Osteocyte (in vitro differentiated cells): ENCODE results near the gene ZNF784. TPM values are rescaled to one million over a fixed set of nuclear protein-coding genes. Genes with fewer than 3 reads are reported as not detected.

Source experiments
- DNase-seq: peaks from one replicate; pipeline ENCODE4 v3.0.0; 2021; ENCODE audit warnings: mixed read lengths; ENCODE audit not compliant: unreplicated experiment; ENCODE audit errors: extremely low spot score
- H3K27ac Mint-ChIP-seq: one replicate; pipeline ENCODE4 v1.8.0; 2021; ENCODE audit warnings: mild to moderate bottlenecking, mixed read lengths; ENCODE audit not compliant: unreplicated experiment
- H3K27me3 Mint-ChIP-seq: one replicate; pipeline ENCODE4 v1.8.0; 2021; ENCODE audit warnings: mixed read lengths; ENCODE audit not compliant: unreplicated experiment
- H3K36me3 Mint-ChIP-seq: one replicate; pipeline ENCODE4 v1.8.0; 2021; ENCODE audit warnings: mixed read lengths; ENCODE audit not compliant: unreplicated experiment
- H3K4me1 Mint-ChIP-seq: one replicate; pipeline ENCODE4 v1.8.0; 2021; ENCODE audit warnings: mixed read lengths; ENCODE audit not compliant: unreplicated experiment
- H3K4me3 Mint-ChIP-seq: one replicate; pipeline ENCODE4 v1.8.0; 2021; ENCODE audit warnings: mild to moderate bottlenecking, moderate library complexity, mixed read lengths; ENCODE audit not compliant: unreplicated experiment
- H3K9me3 Mint-ChIP-seq: one replicate; pipeline ENCODE4 v1.8.0; 2021; ENCODE audit warnings: mixed read lengths; ENCODE audit not compliant: unreplicated experiment
- CTCF ChIP-seq: fragments of 200-600 bp; sonication (generic); IDR thresholded peaks from 2 replicates; pipeline ENCODE4 v1.5.0; 2021; ENCODE audit warnings: antibody characterized with exemption, mild to moderate bottlenecking, moderate library complexity
- total RNA-seq: library from RNA; stranded (reverse); gene quantifications from 2 replicates; pipeline ENCODE4 v1.2.1, GENCODE V29; 2021

ZNF784 gene
- total RNA-seq, 1 donor from 2014 or later, result 9.6 TPM

- Mint-ChIP-seq H3K27ac (no peak overlapping the region), H3K27me3 (no peaks in the 10 kb centered on the region)
Observed at GRCh38 chr19:55660991-55661390, 36.6 kb upstream of the ZNF784 start.

GRCh38 chr19:55660404-55660803 lies 36.0 kb upstream of the ZNF784 start:
- Mint-ChIP-seq H3K4me1 (peaks cover 32% of the 10 kb centered on the region), H3K27ac (no peak overlapping the region), H3K36me3 (peaks cover 27% of the 10 kb centered on the region)

More at GRCh38 chr19:55660991-55661390, 36.6 kb upstream of the ZNF784 start:
- Mint-ChIP-seq H3K36me3 (peaks cover 27% of the 10 kb centered on the region), H3K9me3 (no peaks in the 10 kb centered on the region), H3K4me1 (peaks cover 29% of the 10 kb centered on the region), H3K4me3 (no peak overlapping the region)
- TF ChIP-seq CTCF, result no peak
- no peak for DNase-seq

GRCh38 chr19:55659822-55660221 lies 35.5 kb upstream of the ZNF784 start:
- Mint-ChIP-seq H3K4me1 (peaks cover 32% of the 10 kb centered on the region), H3K36me3 (peaks cover 27% of the 10 kb centered on the region), H3K4me3 (no peak overlapping the region), H3K27me3 (no peaks in the 10 kb centered on the region), H3K27ac (no peak overlapping the region), H3K9me3 (no peaks in the 10 kb centered on the region)
- no peak for TF ChIP-seq CTCF
- no peak for DNase-seq

More at GRCh38 chr19:55660404-55660803, 36.0 kb upstream of the ZNF784 start:
- Mint-ChIP-seq H3K27me3 (no peaks in the 10 kb centered on the region), H3K4me3 (no peak overlapping the region), H3K9me3 (no peaks in the 10 kb centered on the region)
- no peak for TF ChIP-seq CTCF
- no peak for DNase-seq

GRCh38 chr19:55658846-55659459 lies 34.6 kb upstream of the ZNF784 start:
- peaks cover 21% of the 10 kb centered on the region for H3K36me3 Mint-ChIP-seq
- H3K4me3 Mint-ChIP-seq, result no peak overlapping the region
- no peaks in the 10 kb centered on the region for H3K27me3 Mint-ChIP-seq
- H3K4me1 Mint-ChIP-seq, result peaks cover 32% of the 10 kb centered on the region
- TF ChIP-seq CTCF, result no peak
- no peaks in the 10 kb centered on the region for H3K9me3 Mint-ChIP-seq
- H3K27ac Mint-ChIP-seq, result no peak overlapping the region
- DNase-seq, result no peak

- no peak for TF ChIP-seq CTCF
- Mint-ChIP-seq H3K9me3 (no peaks in the 10 kb centered on the region), H3K4me1 (peaks cover 34% of the 10 kb centered on the region), H3K27ac (no peak overlapping the region), H3K27me3 (no peaks in the 10 kb centered on the region), H3K4me3 (peak overlapping the region; percentile 58), H3K36me3 (peaks cover 7% of the 10 kb centered on the region)
- no peak for DNase-seq
Observed at GRCh38 chr19:55656988-55657747, 32.8 kb upstream of the ZNF784 start.
